ENCODE measurements around the gene TRIM21. TPM values are rescaled to one million over a fixed set of nuclear protein-coding genes. Genes with fewer than 3 reads are reported as not detected.
A peak's percentile ranks its signal among the peaks of the same experiment; 100 is the strongest.

Gene TRIM21
- total and polyA plus RNA-seq, 12 donors, result 11.0 to 24.3 (median 16.4) TPM

DNA sequence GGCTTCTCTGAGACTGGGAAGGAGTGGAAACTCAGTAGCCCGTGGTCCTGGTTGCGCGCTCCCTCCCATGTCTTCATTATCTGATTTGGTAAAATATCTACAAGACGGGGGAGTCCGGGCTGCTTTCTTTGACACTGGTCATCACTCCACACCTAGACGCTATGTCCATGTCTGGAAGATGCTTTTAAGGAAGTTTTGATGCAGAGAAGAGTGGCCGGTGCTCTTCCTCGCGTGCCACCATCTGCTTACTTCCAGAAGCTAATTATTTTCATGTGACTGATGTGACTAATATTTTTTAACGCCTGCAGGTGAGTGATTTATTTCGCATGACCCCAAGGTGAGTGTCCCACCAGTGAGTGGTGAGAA lies 339 bp upstream of the TRIM21 start:
- no peaks in the 10 kb centered on the region for H3K27me3 ChIP-seq
- peak overlapping the region in 2 of 4 donors; percentile 90 to 97 for H3K4me3 ChIP-seq
- H3K4me1 ChIP-seq (replicated peaks in 1 of 2), result peaks cover 0 to 12% of the 10 kb centered on the region in 2 donors
- intact Hi-C loops (cut with DNase I), result no loop called here
- peaks cover 0 to 14% of the 10 kb centered on the region in 2 donors for H3K36me3 ChIP-seq (replicated peaks in 1 of 2)
- H3K27ac ChIP-seq, result no peak overlapping the region
- TF ChIP-seq, protein P1, sequence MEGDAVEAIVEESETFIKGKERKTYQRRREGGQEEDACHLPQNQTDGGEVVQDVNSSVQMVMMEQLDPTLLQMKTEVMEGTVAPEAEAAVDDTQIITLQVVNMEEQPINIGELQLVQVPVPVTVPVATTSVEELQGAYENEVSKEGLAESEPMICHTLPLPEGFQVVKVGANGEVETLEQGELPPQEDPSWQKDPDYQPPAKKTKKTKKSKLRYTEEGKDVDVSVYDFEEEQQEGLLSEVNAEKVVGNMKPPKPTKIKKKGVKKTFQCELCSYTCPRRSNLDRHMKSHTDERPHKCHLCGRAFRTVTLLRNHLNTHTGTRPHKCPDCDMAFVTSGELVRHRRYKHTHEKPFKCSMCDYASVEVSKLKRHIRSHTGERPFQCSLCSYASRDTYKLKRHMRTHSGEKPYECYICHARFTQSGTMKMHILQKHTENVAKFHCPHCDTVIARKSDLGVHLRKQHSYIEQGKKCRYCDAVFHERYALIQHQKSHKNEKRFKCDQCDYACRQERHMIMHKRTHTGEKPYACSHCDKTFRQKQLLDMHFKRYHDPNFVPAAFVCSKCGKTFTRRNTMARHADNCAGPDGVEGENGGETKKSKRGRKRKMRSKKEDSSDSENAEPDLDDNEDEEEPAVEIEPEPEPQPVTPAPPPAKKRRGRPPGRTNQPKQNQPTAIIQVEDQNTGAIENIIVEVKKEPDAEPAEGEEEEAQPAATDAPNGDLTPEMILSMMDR (IDR thresholded peaks at IDR 0.05), result no peak
- TF ChIP-seq POLR2A (IDR thresholded peaks at IDR 0.05), result no peak
- DNase-seq, result no peak
- WGBS, 4 donors, result 21 to 42% (median 28%) methylated on average over 11 of the region's 11 CpGs
- H3K9me3 ChIP-seq (replicated peaks in 1 of 3), result no peaks in the 10 kb centered on the region

GRCh38 chr11:4388221-4388620 lies 5.3 kb downstream of the TRIM21 start:
- 94 to 100% (median 98%) methylated on average over 2 of the region's 2 CpGs for WGBS, 4 donors
- peaks cover 0 to 52% of the 10 kb centered on the region in 2 donors for H3K36me3 ChIP-seq (replicated peaks in 1 of 2)
- TF ChIP-seq, protein P1 (IDR thresholded peaks at IDR 0.05), result no peak
- no peak for TF ChIP-seq POLR2A (IDR thresholded peaks at IDR 0.05)
- H3K4me1 ChIP-seq (replicated peaks in 1 of 2), result peaks cover 0 to 12% of the 10 kb centered on the region in 2 donors
- no peak overlapping the region for H3K27ac ChIP-seq
- H3K27me3 ChIP-seq, result no peaks in the 10 kb centered on the region
- H3K4me3 ChIP-seq, result no peak overlapping the region
- no peaks in the 10 kb centered on the region for H3K9me3 ChIP-seq (replicated peaks in 1 of 3)
- no peak for DNase-seq
- intact Hi-C loops (cut with DNase I), result no loop called here

DNA sequence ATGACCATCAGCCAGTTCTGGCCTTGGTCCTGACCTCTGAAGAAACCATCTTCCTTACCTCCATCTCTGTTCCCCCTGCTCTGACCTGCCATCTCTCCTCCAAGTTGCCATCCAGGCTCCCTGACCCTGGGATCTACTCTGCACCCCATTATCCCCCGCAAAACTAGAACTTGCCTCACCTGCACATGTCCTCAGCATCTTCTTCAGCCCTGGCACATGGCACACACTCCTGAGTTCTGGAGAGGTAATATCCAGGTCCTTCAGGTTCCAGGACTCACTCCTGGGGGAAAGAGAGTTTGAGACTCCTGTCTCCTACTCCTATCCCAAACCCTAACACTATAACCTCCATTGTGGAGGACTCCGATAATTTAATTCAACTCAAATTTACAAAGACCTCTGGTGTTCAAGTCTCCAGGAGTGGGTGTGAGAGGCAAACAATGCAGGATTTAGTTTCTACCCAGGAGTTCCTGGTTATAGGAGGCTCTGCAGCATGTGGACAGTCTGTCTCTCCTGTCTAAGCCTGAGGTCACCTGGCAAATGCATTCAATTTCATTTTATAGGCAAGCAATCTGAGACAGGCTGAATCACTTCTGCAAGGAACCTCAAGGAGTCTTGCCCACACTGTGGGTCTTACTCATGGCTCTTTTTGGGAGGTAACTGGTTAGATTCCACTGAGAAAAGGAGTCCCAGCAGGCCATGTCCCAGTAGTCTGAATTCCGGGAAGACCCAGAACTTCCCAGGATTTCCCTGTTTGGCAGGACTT lies 7.3 kb downstream of the TRIM21 start:
- Histone ChIP-seq H3K4me3 (no peak overlapping the region), H3K36me3 (replicated peaks in 1 of 2) (peaks cover 0 to 52% of the 10 kb centered on the region in 2 donors), H3K4me1 (replicated peaks in 1 of 2) (no peaks in the 10 kb centered on the region), H3K9me3 (replicated peaks in 1 of 3) (no peaks in the 10 kb centered on the region), H3K27me3 (no peaks in the 10 kb centered on the region), H3K27ac (no peak overlapping the region)
- TF ChIP-seq POLR2A (IDR thresholded peaks at IDR 0.05), result no peak
- TF ChIP-seq, protein P1 (IDR thresholded peaks at IDR 0.05), result no peak
- WGBS, 4 donors, result 95 to 98% (median 96%) methylated on average over 3 of the region's 3 CpGs
- intact Hi-C loops (cut with DNase I), result no loop called here
- no peak for DNase-seq

GRCh38 chr11:4381901-4382300 lies 11.6 kb downstream of the TRIM21 start:
- intact Hi-C loops (cut with DNase I), result no loop called here
- WGBS, 4 donors, result 36 to 100% (median 70%) methylated on average over 2 of the region's 2 CpGs
- TF ChIP-seq, protein P1 (IDR thresholded peaks at IDR 0.05), result no peak
- TF ChIP-seq POLR2A (IDR thresholded peaks at IDR 0.05), result no peak
- H3K4me3 ChIP-seq, result no peak overlapping the region
- H3K27ac ChIP-seq, result no peak overlapping the region
- H3K9me3 ChIP-seq (replicated peaks in 1 of 3), result no peaks in the 10 kb centered on the region
- H3K27me3 ChIP-seq, result no peaks in the 10 kb centered on the region
- peaks cover 0 to 18% of the 10 kb centered on the region in 2 donors for H3K36me3 ChIP-seq (replicated peaks in 1 of 2)
- H3K4me1 ChIP-seq (replicated peaks in 1 of 2), result no peaks in the 10 kb centered on the region
- no peak for DNase-seq
